ENCODE results near the gene RPL39. TPM values are rescaled to one million over a fixed set of nuclear protein-coding genes. Genes with fewer than 3 reads are reported as not detected.

RPL39 gene
- total and polyA plus RNA-seq, 10 of the 15 experiments (the other 5 are each of a cell fraction or from before 2014, with no cell fraction given) = 1,792 to 6,541 (median 3,667) TPM

DNA sequence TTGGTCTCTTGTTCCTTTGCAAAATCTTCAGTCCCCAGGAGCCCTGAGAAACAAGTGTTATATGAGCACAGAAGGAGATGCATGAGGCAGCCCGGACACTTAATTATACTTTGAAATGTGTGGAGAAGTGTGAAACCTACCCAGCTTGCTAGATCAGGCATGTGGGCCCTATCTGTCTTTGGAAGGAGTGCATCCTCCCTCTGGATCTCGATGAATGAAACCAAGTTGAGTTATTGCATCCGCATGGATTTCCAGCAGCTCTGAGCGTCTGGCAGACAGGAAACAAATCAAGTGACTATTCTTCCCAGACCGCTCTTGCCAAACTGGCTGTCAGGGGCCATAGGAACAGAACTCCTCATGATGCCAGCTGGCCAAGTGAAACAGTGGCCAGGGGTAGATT, 52.7 kb downstream of the RPL39 start:
- ATAC-seq (no peak), DNase-seq (ENCODE audit: low read depth, low spot score) (no peak), FAIRE-seq (no peak)
- Histone ChIP-seq H3K36me3 (ENCODE audit: control insufficient read depth in 2 of 2, insufficient read depth in 2 of 2, low read length in 1 of 2) (no peaks in the 10 kb centered on the region), H3K9me3 (replicated peaks; ENCODE audit: control insufficient read depth, insufficient read depth, low read length) (no peaks in the 10 kb centered on the region), H3K27ac (ENCODE audit: control insufficient read depth, insufficient read depth) (no peak overlapping the region), H3K4me2 (ENCODE audit: control insufficient read depth, insufficient read depth) (no peak overlapping the region), H4K20me1 (ENCODE audit: control insufficient read depth, insufficient read depth) (no peaks in the 10 kb centered on the region), H3K4me1 (ENCODE audit: control insufficient read depth, insufficient read depth, low read length) (no peaks in the 10 kb centered on the region), H3K9ac (ENCODE audit: control insufficient read depth, insufficient read depth, low read length) (no peak overlapping the region), H2AFZ (ENCODE audit: control insufficient read depth, low read depth, low read length) (no peak overlapping the region), H3K4me3 (no peak overlapping the region), H3K79me2 (ENCODE audit: control insufficient read depth, insufficient read depth, low read length) (no peaks in the 10 kb centered on the region), H3K27me3 (replicated peaks in 1 of 2; ENCODE audit: control insufficient read depth in 2 of 2, insufficient read depth in 2 of 2, low read length in 1 of 2) (no peaks in the 10 kb centered on the region)
- no TSS peak for BruUV-seq (replicated peaks)
- TF ChIP-seq ASH2L (IDR thresholded peaks at IDR 0.05; ENCODE audit: borderline replicate concordance, low read depth) (no peak), ZSCAN29 (IDR thresholded peaks at IDR 0.05) (no peak), TAF1 (IDR thresholded peaks at IDR 0.05; ENCODE audit: borderline replicate concordance, low read depth, low read length) (no peak)
- WGBS (ENCODE audit: insufficient coverage, insufficient replicate concordance, low lambda C conversion rate, missing lambda C conversion rate) = 66% methylated on average over 5 of the region's 5 CpGs
- RAD21 ChIA-PET (ENCODE audit: unreplicated experiment) = no interaction called here
- SMC1A ChIA-PET (ENCODE audit: uncharacterized antibody, unreplicated experiment) = interaction anchor here (1.1 to 2.3 kb wide), 3 partner anchors 9 to 11 kb away, joined by 4 to 11 read pairs (median 4); no protein-coding TSS in a partner anchor
- in situ Hi-C loops (cut with MboI) = no loop called here
- intact Hi-C loops (cut with micrococcal nuclease; ENCODE audit: unreplicated experiment) = no loop called here
- CTCF ChIA-PET = interaction anchor here (0.6 to 1.8 kb wide), 3 partner anchors 9 to 250 kb away, joined by 5 to 7 read pairs (median 6); no protein-coding TSS in a partner anchor
- POLR2A ChIA-PET = interaction anchor here (0.5 kb wide), 1 partner anchor 29 kb away, joined by 6 read pairs; no protein-coding TSS in a partner anchor

Small RNA genes within 50 kb of the gene (small RNA-seq; reads per million reads assigned to genes)
- not detected for gene SNORA69

Other genes starting within 250 kb of the RPL39 start
Only the 7 nearest of the 10 such genes appear.
- 139 and 150 TPM in 2 replicates for gene SEPTIN6, start 98.5 kb downstream of the RPL39 start, total RNA-seq (2014; rRNA removed)
- gene SEPTIN6, start 98.5 kb downstream of the RPL39 start, total RNA-seq (2014; rRNA removed; fragmentation: Illumina TruSeq; extraction: Trizol) = 161 and 168 TPM in 2 replicates
- 215 and 222 TPM in 2 replicates for gene SEPTIN6, start 98.5 kb downstream of the RPL39 start, total RNA-seq (2021)
- 240 and 297 TPM in 2 replicates for gene SEPTIN6, start 98.5 kb downstream of the RPL39 start, polyA plus RNA-seq (2011; rRNA removed)
- 324 and 353 TPM in 2 replicates for gene SEPTIN6, start 98.5 kb downstream of the RPL39 start, polyA plus RNA-seq (2014; fragmentation: Illumina TruSeq; extraction: Trizol)
- 10 to 100 TPM; 37.2 to 48.4 TPM for gene SEPTIN6, start 98.5 kb downstream of the RPL39 start, polyA plus RNA-seq (2014; fragmentation: Nextera tagmentation; extraction: Ambion mirVana)
- 139 and 148 TPM in 2 replicates for gene SEPTIN6, start 98.5 kb downstream of the RPL39 start, polyA plus RNA-seq (2014; rRNA removed)
- 100 to 1,000 TPM; 147 to 160 TPM for gene SEPTIN6, start 98.5 kb downstream of the RPL39 start, polyA plus RNA-seq (2016; fragmentation: Nextera tagmentation; extraction: Ambion mirVana)
- gene SOWAHD, start 33.0 kb downstream of the RPL39 start, total RNA-seq (2014; rRNA removed) = 5.4 and 5.6 TPM in 2 replicates
- gene SOWAHD, start 33.0 kb downstream of the RPL39 start, total RNA-seq (2014; rRNA removed; fragmentation: Illumina TruSeq; extraction: Trizol) = 1.5 and 1.6 TPM in 2 replicates
- gene SOWAHD, start 33.0 kb downstream of the RPL39 start, total RNA-seq (2021) = 7.4 and 7.8 TPM in 2 replicates
- 1.3 and 2.2 TPM in 2 replicates for gene SOWAHD, start 33.0 kb downstream of the RPL39 start, polyA plus RNA-seq (2011; rRNA removed)
- gene SOWAHD, start 33.0 kb downstream of the RPL39 start, polyA plus RNA-seq (2014; fragmentation: Illumina TruSeq; extraction: Trizol) = 0.41 and 1.4 TPM in 2 replicates
- gene SOWAHD, start 33.0 kb downstream of the RPL39 start, polyA plus RNA-seq (2014; fragmentation: Nextera tagmentation; extraction: Ambion mirVana) = under 1 TPM; 0.27 to 0.69 TPM
- gene SOWAHD, start 33.0 kb downstream of the RPL39 start, polyA plus RNA-seq (2014; rRNA removed) = 5.7 and 6.1 TPM in 2 replicates
- gene SOWAHD, start 33.0 kb downstream of the RPL39 start, polyA plus RNA-seq (2016; fragmentation: Nextera tagmentation; extraction: Ambion mirVana) = 1 to 10 TPM; 2.9 to 3.7 TPM
- gene UPF3B, start 61.3 kb upstream of the RPL39 start, total RNA-seq (2014; rRNA removed) = 5.7 and 7.2 TPM in 2 replicates
- 15.0 and 16.5 TPM in 2 replicates for gene UPF3B, start 61.3 kb upstream of the RPL39 start, total RNA-seq (2014; rRNA removed; fragmentation: Illumina TruSeq; extraction: Trizol)
- gene UPF3B, start 61.3 kb upstream of the RPL39 start, total RNA-seq (2021) = 12.3 and 14.4 TPM in 2 replicates
- gene UPF3B, start 61.3 kb upstream of the RPL39 start, polyA plus RNA-seq (2011; rRNA removed) = 24.8 and 38.7 TPM in 2 replicates
- 35.3 and 44.1 TPM in 2 replicates for gene UPF3B, start 61.3 kb upstream of the RPL39 start, polyA plus RNA-seq (2014; fragmentation: Illumina TruSeq; extraction: Trizol)
- gene UPF3B, start 61.3 kb upstream of the RPL39 start, polyA plus RNA-seq (2014; fragmentation: Nextera tagmentation; extraction: Ambion mirVana) = 10 to 100 TPM; 24.6 to 27.0 TPM
- gene UPF3B, start 61.3 kb upstream of the RPL39 start, polyA plus RNA-seq (2014; rRNA removed) = 14.6 and 17.4 TPM in 2 replicates
- gene UPF3B, start 61.3 kb upstream of the RPL39 start, polyA plus RNA-seq (2016; fragmentation: Nextera tagmentation; extraction: Ambion mirVana) = 10 to 100 TPM; 22.1 to 22.2 TPM
- gene RNF113A, start 80.1 kb upstream of the RPL39 start, total RNA-seq (2014; rRNA removed) = 20.6 and 22.3 TPM in 2 replicates
- 19.8 and 22.5 TPM in 2 replicates for gene RNF113A, start 80.1 kb upstream of the RPL39 start, total RNA-seq (2014; rRNA removed; fragmentation: Illumina TruSeq; extraction: Trizol)
- 21.9 and 22.0 TPM in 2 replicates for gene RNF113A, start 80.1 kb upstream of the RPL39 start, total RNA-seq (2021)
- gene RNF113A, start 80.1 kb upstream of the RPL39 start, polyA plus RNA-seq (2011; rRNA removed) = 24.9 and 30.5 TPM in 2 replicates
- 15.1 and 23.6 TPM in 2 replicates for gene RNF113A, start 80.1 kb upstream of the RPL39 start, polyA plus RNA-seq (2014; fragmentation: Illumina TruSeq; extraction: Trizol)
- gene RNF113A, start 80.1 kb upstream of the RPL39 start, polyA plus RNA-seq (2014; fragmentation: Nextera tagmentation; extraction: Ambion mirVana) = 10 to 100 TPM; 22.7 to 23.1 TPM
- 25.5 and 26.8 TPM in 2 replicates for gene RNF113A, start 80.1 kb upstream of the RPL39 start, polyA plus RNA-seq (2014; rRNA removed)
- gene RNF113A, start 80.1 kb upstream of the RPL39 start, polyA plus RNA-seq (2016; fragmentation: Nextera tagmentation; extraction: Ambion mirVana) = 10 to 100 TPM; 32.2 to 33.1 TPM
- gene NDUFA1, start 80.2 kb upstream of the RPL39 start, total RNA-seq (2014; rRNA removed) = 114 and 143 TPM in 2 replicates
- gene NDUFA1, start 80.2 kb upstream of the RPL39 start, total RNA-seq (2014; rRNA removed; fragmentation: Illumina TruSeq; extraction: Trizol) = 244 and 255 TPM in 2 replicates
- 113 and 119 TPM in 2 replicates for gene NDUFA1, start 80.2 kb upstream of the RPL39 start, total RNA-seq (2021)
- 369 and 506 TPM in 2 replicates for gene NDUFA1, start 80.2 kb upstream of the RPL39 start, polyA plus RNA-seq (2011; rRNA removed)
- 109 and 116 TPM in 2 replicates for gene NDUFA1, start 80.2 kb upstream of the RPL39 start, polyA plus RNA-seq (2014; fragmentation: Illumina TruSeq; extraction: Trizol)
- 1,000 to 10,000 TPM in 1 of 2 experiments, 100 to 1,000 TPM in 1; 999 to 1,113 TPM for gene NDUFA1, start 80.2 kb upstream of the RPL39 start, polyA plus RNA-seq (2014; fragmentation: Nextera tagmentation; extraction: Ambion mirVana)
- gene NDUFA1, start 80.2 kb upstream of the RPL39 start, polyA plus RNA-seq (2014; rRNA removed) = 205 and 215 TPM in 2 replicates
- 100 to 1,000 TPM; 444 to 509 TPM for gene NDUFA1, start 80.2 kb upstream of the RPL39 start, polyA plus RNA-seq (2016; fragmentation: Nextera tagmentation; extraction: Ambion mirVana)
- gene AKAP14, start 104.3 kb upstream of the RPL39 start, total RNA-seq (2014; rRNA removed) = not detected in 2 replicates
- not detected in 2 replicates for gene AKAP14, start 104.3 kb upstream of the RPL39 start, total RNA-seq (2014; rRNA removed; fragmentation: Illumina TruSeq; extraction: Trizol)
- not detected in 2 replicates for gene AKAP14, start 104.3 kb upstream of the RPL39 start, total RNA-seq (2021)
- not detected in 2 replicates for gene AKAP14, start 104.3 kb upstream of the RPL39 start, polyA plus RNA-seq (2011; rRNA removed)
- not detected in 2 replicates for gene AKAP14, start 104.3 kb upstream of the RPL39 start, polyA plus RNA-seq (2014; fragmentation: Illumina TruSeq; extraction: Trizol)
- gene AKAP14, start 104.3 kb upstream of the RPL39 start, polyA plus RNA-seq (2014; fragmentation: Nextera tagmentation; extraction: Ambion mirVana) = not detected
- not detected in 2 replicates for gene AKAP14, start 104.3 kb upstream of the RPL39 start, polyA plus RNA-seq (2014; rRNA removed)
- not detected for gene AKAP14, start 104.3 kb upstream of the RPL39 start, polyA plus RNA-seq (2016; fragmentation: Nextera tagmentation; extraction: Ambion mirVana)
- 5.4 TPM in 2 replicates for gene NKAP, start 152.1 kb upstream of the RPL39 start, total RNA-seq (2014; rRNA removed)
- gene NKAP, start 152.1 kb upstream of the RPL39 start, total RNA-seq (2014; rRNA removed; fragmentation: Illumina TruSeq; extraction: Trizol) = 5.2 and 5.3 TPM in 2 replicates
- 5.9 and 6.9 TPM in 2 replicates for gene NKAP, start 152.1 kb upstream of the RPL39 start, total RNA-seq (2021)
- gene NKAP, start 152.1 kb upstream of the RPL39 start, polyA plus RNA-seq (2011; rRNA removed) = 5.6 and 11.7 TPM in 2 replicates
- gene NKAP, start 152.1 kb upstream of the RPL39 start, polyA plus RNA-seq (2014; fragmentation: Illumina TruSeq; extraction: Trizol) = 4.9 and 5.1 TPM in 2 replicates
- 1 to 10 TPM; 2.4 to 5.2 TPM for gene NKAP, start 152.1 kb upstream of the RPL39 start, polyA plus RNA-seq (2014; fragmentation: Nextera tagmentation; extraction: Ambion mirVana)
- 5.1 and 6.7 TPM in 2 replicates for gene NKAP, start 152.1 kb upstream of the RPL39 start, polyA plus RNA-seq (2014; rRNA removed)
- gene NKAP, start 152.1 kb upstream of the RPL39 start, polyA plus RNA-seq (2016; fragmentation: Nextera tagmentation; extraction: Ambion mirVana) = 1 to 10 TPM; 4.6 to 4.7 TPM